HG03575 (cell line): ENCODE results near the gene ADM2.
"Not testable (repeated sequence)": the region's sequence is repeated elsewhere in the genome, so short reads cannot be mapped to it uniquely, and the experiment has no call there.

Source experiments
- ATAC-seq: cut with Tn5 transposase; IDR thresholded peaks from one replicate; pipeline ENCODE4 v1.9.1; 2021; ENCODE audit not compliant: unreplicated experiment, insufficient number of reproducible peaks, low FRiP score; ENCODE audit errors: extremely low read depth

The ADM2 gene

GRCh38 chr22:50481440-50482106 lies at the start of gene ADM2:
ADM2 (plus strand) TSS chr22:50481543; CDS start chr22:50481848, 305 bp downstream.
- no peak for ATAC-seq

GRCh38 chr22:50432131-50432876 lies 49.0 kb upstream of the ADM2 start:
- no peak for ATAC-seq

- not testable (repeated sequence) for ATAC-seq
Measured at GRCh38 chr22:50432877-50433510, 48.3 kb upstream of the ADM2 start.

GRCh38 chr22:50434849-50435248 lies 46.5 kb upstream of the ADM2 start:
- no peak for ATAC-seq

- no peak for ATAC-seq
Measured at GRCh38 chr22:50435291-50436014, 45.9 kb upstream of the ADM2 start.

- ATAC-seq = no peak
Measured at GRCh38 chr22:50436015-50436830, 45.1 kb upstream of the ADM2 start.

GRCh38 chr22:50436841-50437341 lies 44.5 kb upstream of the ADM2 start:
- no peak for ATAC-seq

GRCh38 chr22:50437511-50438304 lies 43.6 kb upstream of the ADM2 start:
- no peak for ATAC-seq

GRCh38 chr22:50438305-50439275 lies 42.8 kb upstream of the ADM2 start:
- ATAC-seq = no peak

- ATAC-seq = no peak
Measured at GRCh38 chr22:50439314-50439870, 42.0 kb upstream of the ADM2 start.

GRCh38 chr22:50439871-50440331 lies 41.4 kb upstream of the ADM2 start:
- no peak for ATAC-seq

- ATAC-seq = no peak
Measured at GRCh38 chr22:50440544-50441249, 40.6 kb upstream of the ADM2 start.

- ATAC-seq = no peak
Measured at GRCh38 chr22:50441428-50441993, 39.8 kb upstream of the ADM2 start.

GRCh38 chr22:50443197-50443596 lies 38.1 kb upstream of the ADM2 start:
- no peak for ATAC-seq

GRCh38 chr22:50443801-50444625 lies 37.3 kb upstream of the ADM2 start:
- ATAC-seq = no peak
